ENCODE results near the gene LEO1. TPM values are rescaled to one million over a fixed set of nuclear protein-coding genes. Genes with fewer than 3 reads are reported as not detected.

Gene LEO1
- total and polyA plus RNA-seq, 12 donors = 6.6 to 44.6 (median 15.0) TPM

- intact Hi-C loops (cut with DNase I) = loop anchor here in 1 of 2 donors (10.0 kb wide), 1 partner anchor 115 kb away; no protein-coding TSS in a partner anchor
- Histone ChIP-seq H3K4me1 (replicated peaks in 1 of 2) (peaks cover 8 to 15% of the 10 kb centered on the region in 2 donors), H3K9me3 (replicated peaks in 1 of 3) (peaks cover 0 to 18% (median 0%) of the 10 kb centered on the region in 3 donors), H3K27me3 (no peaks in the 10 kb centered on the region), H3K36me3 (replicated peaks in 1 of 2) (peaks cover 0 to 3% of the 10 kb centered on the region in 2 donors), H3K27ac (no peak overlapping the region), H3K4me3 (no peak overlapping the region)
- 85 to 89% (median 88%) methylated on average over 4 of the region's 4 CpGs for WGBS, 4 donors
- TF ChIP-seq POLR2A (IDR thresholded peaks at IDR 0.05) (no peak), CTCF (IDR thresholded peaks at IDR 0.05) (no peak)
- DNase-seq = no peak
Measured at GRCh38 chr15:51970132-51970817, 1.3 kb downstream of the LEO1 start.

GRCh38 chr15:51969728-51970127 lies 1.9 kb downstream of the LEO1 start:
- Histone ChIP-seq H3K9me3 (replicated peaks in 1 of 3) (peaks cover 0 to 18% (median 0%) of the 10 kb centered on the region in 3 donors), H3K27ac (no peak overlapping the region), H3K4me1 (replicated peaks in 1 of 2) (peaks cover 8 to 15% of the 10 kb centered on the region in 2 donors), H3K4me3 (no peak overlapping the region), H3K27me3 (no peaks in the 10 kb centered on the region), H3K36me3 (replicated peaks in 1 of 2) (peaks cover 0 to 9% of the 10 kb centered on the region in 2 donors)
- WGBS, 4 donors = 85 to 95% (median 89%) methylated on average over 4 of the region's 4 CpGs
- intact Hi-C loops (cut with DNase I) = loop anchor here in 1 of 2 donors (10.0 kb wide), 1 partner anchor 115 kb away; no protein-coding TSS in a partner anchor
- DNase-seq = no peak
- TF ChIP-seq POLR2A (IDR thresholded peaks at IDR 0.05) (no peak), CTCF (IDR thresholded peaks at IDR 0.05) (no peak)

- no peaks in the 10 kb centered on the region for H3K27me3 ChIP-seq
- peaks cover 0 to 18% (median 0%) of the 10 kb centered on the region in 3 donors for H3K9me3 ChIP-seq (replicated peaks in 1 of 3)
- 65 to 92% (median 80%) methylated on average over 6 of the region's 6 CpGs for WGBS, 4 donors
- no peak for DNase-seq
- H3K27ac ChIP-seq = no peak overlapping the region
- H3K4me1 ChIP-seq (replicated peaks in 1 of 2) = peaks cover 8 to 15% of the 10 kb centered on the region in 2 donors
- peaks cover 0 to 12% of the 10 kb centered on the region in 2 donors for H3K36me3 ChIP-seq (replicated peaks in 1 of 2)
- intact Hi-C loops (cut with DNase I) = no loop called here
- TF ChIP-seq POLR2A (IDR thresholded peaks at IDR 0.05) (no peak), CTCF (IDR thresholded peaks at IDR 0.05) (no peak)
- H3K4me3 ChIP-seq = no peak overlapping the region
Measured at GRCh38 chr15:51967583-51967982, 4.0 kb downstream of the LEO1 start.

- H3K9me3 ChIP-seq (replicated peaks in 1 of 3) = peaks cover 0 to 18% (median 0%) of the 10 kb centered on the region in 3 donors
- no peak overlapping the region for H3K27ac ChIP-seq
- H3K27me3 ChIP-seq = no peaks in the 10 kb centered on the region
- TF ChIP-seq CTCF (IDR thresholded peaks at IDR 0.05) = no peak
- no peak for TF ChIP-seq POLR2A (IDR thresholded peaks at IDR 0.05)
- DNase-seq = no peak
- intact Hi-C loops (cut with DNase I) = no loop called here
- peaks cover 8 to 12% of the 10 kb centered on the region in 2 donors for H3K4me1 ChIP-seq (replicated peaks in 1 of 2)
- H3K36me3 ChIP-seq (replicated peaks in 1 of 2) = peaks cover 0 to 22% of the 10 kb centered on the region in 2 donors
- no peak overlapping the region for H3K4me3 ChIP-seq
- 89 to 94% (median 94%) methylated on average over 4 of the region's 4 CpGs for WGBS, 4 donors
Measured at GRCh38 chr15:51966192-51966591, 5.4 kb downstream of the LEO1 start.

Measured in adrenal gland (tissue), 12 donors.